ENCODE measurements around the gene NXPE1. TPM values are rescaled to one million over a fixed set of nuclear protein-coding genes. Genes with fewer than 3 reads are reported as not detected.

NXPE1 gene
- total RNA-seq, 1 experiment from 2014 or later: not detected

DNA sequence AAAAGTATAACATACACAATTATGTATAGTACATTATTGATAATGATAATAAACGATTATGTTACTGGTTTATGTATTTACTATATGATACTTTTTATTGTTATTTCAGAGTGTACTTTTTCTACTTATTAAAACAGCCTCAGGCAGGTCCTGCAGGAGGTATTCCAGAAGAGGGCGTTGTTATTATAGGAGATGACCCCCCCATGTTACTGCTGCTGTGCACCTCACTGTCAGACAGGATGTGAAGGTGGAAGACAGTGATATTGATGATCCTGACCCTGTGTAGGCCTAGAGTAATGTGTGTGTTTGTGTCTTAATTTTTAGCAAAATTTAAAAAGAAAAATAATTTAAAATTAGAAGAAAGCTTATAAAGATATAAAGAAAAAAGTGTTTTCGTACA, 62.8 kb downstream of the NXPE1 start:
- CTCF ChIA-PET: no interaction called here
- Histone ChIP-seq H3K4me1 (ENCODE audit: insufficient read depth, low read length, poor library complexity, severe bottlenecking) (no peaks in the 10 kb centered on the region), H3K27me3 (replicated peaks; ENCODE audit: insufficient read depth, low read depth, low read length, poor library complexity) (no peaks in the 10 kb centered on the region), H3K9me3 (ENCODE audit: low read depth, low read length, poor library complexity, severe bottlenecking) (no peaks in the 10 kb centered on the region), H3K27ac (ENCODE audit: low read depth, low read length, poor library complexity, severe bottlenecking) (no peak overlapping the region), H3K4me3 (ENCODE audit: low read depth, low read length, poor library complexity, severe bottlenecking) (no peak overlapping the region), H3K36me3 (ENCODE audit: insufficient read depth, low read length, poor library complexity, severe bottlenecking) (no peaks in the 10 kb centered on the region)
- intact Hi-C loops (cut with micrococcal nuclease; ENCODE audit: unreplicated experiment): no loop called here
- DNase-seq (ENCODE audit: low spot score): no peak
- no TSS peak for BruUV-seq (replicated peaks)
- POLR2A ChIA-PET (ENCODE audit: low non-redundant PET): no interaction called here
- no peak for TF ChIP-seq EZH2 (IDR thresholded peaks at IDR 0.05; ENCODE audit: borderline replicate concordance, low read depth, low read length, poor library complexity, severe bottlenecking)
- TF ChIP-seq, protein P1, sequence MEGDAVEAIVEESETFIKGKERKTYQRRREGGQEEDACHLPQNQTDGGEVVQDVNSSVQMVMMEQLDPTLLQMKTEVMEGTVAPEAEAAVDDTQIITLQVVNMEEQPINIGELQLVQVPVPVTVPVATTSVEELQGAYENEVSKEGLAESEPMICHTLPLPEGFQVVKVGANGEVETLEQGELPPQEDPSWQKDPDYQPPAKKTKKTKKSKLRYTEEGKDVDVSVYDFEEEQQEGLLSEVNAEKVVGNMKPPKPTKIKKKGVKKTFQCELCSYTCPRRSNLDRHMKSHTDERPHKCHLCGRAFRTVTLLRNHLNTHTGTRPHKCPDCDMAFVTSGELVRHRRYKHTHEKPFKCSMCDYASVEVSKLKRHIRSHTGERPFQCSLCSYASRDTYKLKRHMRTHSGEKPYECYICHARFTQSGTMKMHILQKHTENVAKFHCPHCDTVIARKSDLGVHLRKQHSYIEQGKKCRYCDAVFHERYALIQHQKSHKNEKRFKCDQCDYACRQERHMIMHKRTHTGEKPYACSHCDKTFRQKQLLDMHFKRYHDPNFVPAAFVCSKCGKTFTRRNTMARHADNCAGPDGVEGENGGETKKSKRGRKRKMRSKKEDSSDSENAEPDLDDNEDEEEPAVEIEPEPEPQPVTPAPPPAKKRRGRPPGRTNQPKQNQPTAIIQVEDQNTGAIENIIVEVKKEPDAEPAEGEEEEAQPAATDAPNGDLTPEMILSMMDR (conservative IDR thresholded peaks at IDR 0.05; ENCODE audit: low read depth, low read length): no peak; the same call in 1 of the 2 replicates

DNA sequence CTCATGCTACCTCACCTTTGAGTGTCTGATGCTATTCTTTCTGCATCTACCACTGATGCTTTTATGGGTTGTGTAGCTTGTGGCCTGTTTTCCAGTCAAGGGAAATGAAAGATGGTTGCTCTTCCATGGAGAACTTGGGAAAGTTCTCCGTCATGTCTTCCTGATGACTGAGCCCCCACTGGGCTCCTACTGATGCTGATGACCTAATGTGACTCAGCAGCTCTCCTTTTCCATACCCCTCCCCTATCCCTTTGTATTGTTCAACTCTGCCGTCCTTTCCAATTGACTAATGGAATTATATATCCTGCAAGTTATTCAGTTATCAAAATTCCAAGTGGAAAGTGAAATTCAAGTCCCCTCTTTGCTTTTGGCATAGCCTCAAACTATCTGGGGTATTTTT, 75.8 kb downstream of the NXPE1 start:
- no peaks in the 10 kb centered on the region for H3K27me3 ChIP-seq (replicated peaks; ENCODE audit: insufficient read depth, low read depth, low read length, poor library complexity)
- no peaks in the 10 kb centered on the region for H3K4me1 ChIP-seq (ENCODE audit: insufficient read depth, low read length, poor library complexity, severe bottlenecking)
- H3K4me3 ChIP-seq (ENCODE audit: low read depth, low read length, poor library complexity, severe bottlenecking): no peak overlapping the region
- ChIA-PET CTCF (no interaction called here), POLR2A (ENCODE audit: low non-redundant PET) (interaction anchor here (0.6 kb wide), 1 partner anchor 409 kb away, joined by 3 read pairs; no protein-coding TSS in a partner anchor)
- no TSS peak for BruUV-seq (replicated peaks)
- no peaks in the 10 kb centered on the region for H3K36me3 ChIP-seq (ENCODE audit: insufficient read depth, low read length, poor library complexity, severe bottlenecking)
- H3K27ac ChIP-seq (ENCODE audit: low read depth, low read length, poor library complexity, severe bottlenecking): no peak overlapping the region
- intact Hi-C loops (cut with micrococcal nuclease; ENCODE audit: unreplicated experiment): no loop called here
- no peaks in the 10 kb centered on the region for H3K9me3 ChIP-seq (ENCODE audit: low read depth, low read length, poor library complexity, severe bottlenecking)
- TF ChIP-seq EZH2 (IDR thresholded peaks at IDR 0.05; ENCODE audit: borderline replicate concordance, low read depth, low read length, poor library complexity, severe bottlenecking): no peak
- TF ChIP-seq, protein P1 (conservative IDR thresholded peaks at IDR 0.05; ENCODE audit: low read depth, low read length): no peak
- no peak for DNase-seq (ENCODE audit: low spot score)

DNA sequence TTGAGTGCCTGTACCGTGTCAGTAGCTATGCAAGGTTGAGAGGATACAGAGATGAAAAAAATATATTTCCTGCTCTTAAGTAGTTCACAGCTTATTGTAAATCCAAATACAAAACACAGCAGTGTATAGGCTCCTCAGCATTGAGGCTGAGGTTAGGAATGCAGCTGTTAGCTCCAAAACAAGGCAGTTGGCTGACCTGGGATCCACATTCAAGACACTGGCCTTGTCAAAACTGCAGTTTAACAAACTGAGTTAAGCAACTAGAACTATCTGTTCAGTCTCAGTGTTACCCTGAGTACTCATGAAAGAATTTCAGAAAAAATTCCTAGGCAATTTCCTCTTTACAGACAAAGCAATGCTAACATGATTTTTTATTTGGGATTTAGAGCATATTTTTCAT, 77.6 kb downstream of the NXPE1 start:
- Histone ChIP-seq H3K36me3 (ENCODE audit: insufficient read depth, low read length, poor library complexity, severe bottlenecking) (no peaks in the 10 kb centered on the region), H3K9me3 (ENCODE audit: low read depth, low read length, poor library complexity, severe bottlenecking) (no peaks in the 10 kb centered on the region), H3K27ac (ENCODE audit: low read depth, low read length, poor library complexity, severe bottlenecking) (no peak overlapping the region), H3K4me1 (ENCODE audit: insufficient read depth, low read length, poor library complexity, severe bottlenecking) (no peaks in the 10 kb centered on the region), H3K27me3 (replicated peaks; ENCODE audit: insufficient read depth, low read depth, low read length, poor library complexity) (no peaks in the 10 kb centered on the region), H3K4me3 (ENCODE audit: low read depth, low read length, poor library complexity, severe bottlenecking) (no peak overlapping the region)
- ChIA-PET CTCF (no interaction called here), POLR2A (ENCODE audit: low non-redundant PET) (no interaction called here)
- intact Hi-C loops (cut with micrococcal nuclease; ENCODE audit: unreplicated experiment): no loop called here
- TF ChIP-seq EZH2 (IDR thresholded peaks at IDR 0.05; ENCODE audit: borderline replicate concordance, low read depth, low read length, poor library complexity, severe bottlenecking): no peak
- no TSS peak for BruUV-seq (replicated peaks)
- DNase-seq (ENCODE audit: low spot score): no peak

DNA sequence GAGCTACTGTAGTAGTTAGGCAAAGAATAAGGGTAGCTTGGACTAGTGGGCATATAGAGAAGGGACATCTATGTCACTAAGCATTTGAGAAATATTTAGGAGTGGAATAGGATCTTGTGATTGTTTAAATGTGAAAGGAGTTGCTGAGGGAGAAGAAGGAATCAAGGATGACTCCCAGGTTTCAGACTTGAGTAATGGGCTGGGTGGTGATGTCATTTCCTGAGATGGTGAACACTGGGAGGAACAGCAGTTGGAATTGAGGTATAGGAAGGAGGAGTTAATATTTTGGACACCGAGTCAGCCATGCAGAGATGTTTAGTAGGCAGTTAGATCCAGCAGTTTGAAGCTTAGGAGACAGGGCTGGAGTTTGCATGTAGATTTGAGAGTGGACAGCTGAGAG, 80.3 kb downstream of the NXPE1 start:
- TF ChIP-seq, protein P1 (conservative IDR thresholded peaks at IDR 0.05; ENCODE audit: low read depth, low read length): no peak
- TF ChIP-seq EZH2 (IDR thresholded peaks at IDR 0.05; ENCODE audit: borderline replicate concordance, low read depth, low read length, poor library complexity, severe bottlenecking): no peak
- ChIA-PET POLR2A (ENCODE audit: low non-redundant PET) (no interaction called here), CTCF (no interaction called here)
- H3K27ac ChIP-seq (ENCODE audit: low read depth, low read length, poor library complexity, severe bottlenecking): no peak overlapping the region
- BruUV-seq (replicated peaks): no TSS peak
- H3K4me3 ChIP-seq (ENCODE audit: low read depth, low read length, poor library complexity, severe bottlenecking): no peak overlapping the region
- intact Hi-C loops (cut with micrococcal nuclease; ENCODE audit: unreplicated experiment): no loop called here
- no peaks in the 10 kb centered on the region for H3K27me3 ChIP-seq (replicated peaks; ENCODE audit: insufficient read depth, low read depth, low read length, poor library complexity)
- no peaks in the 10 kb centered on the region for H3K9me3 ChIP-seq (ENCODE audit: low read depth, low read length, poor library complexity, severe bottlenecking)
- H3K36me3 ChIP-seq (ENCODE audit: insufficient read depth, low read length, poor library complexity, severe bottlenecking): no peaks in the 10 kb centered on the region
- H3K4me1 ChIP-seq (ENCODE audit: insufficient read depth, low read length, poor library complexity, severe bottlenecking): no peaks in the 10 kb centered on the region
- DNase-seq (ENCODE audit: low spot score): peak; percentile 14
